ENCODE measurements around the gene OXCT2. TPM values are rescaled to one million over a fixed set of nuclear protein-coding genes. Genes with fewer than 3 reads are reported as not detected.

Gene OXCT2
- total RNA-seq, 6 donors from 2014 or later, result 0.46 to 2.8 (median 0.94) TPM; not detected in 2

DNA sequence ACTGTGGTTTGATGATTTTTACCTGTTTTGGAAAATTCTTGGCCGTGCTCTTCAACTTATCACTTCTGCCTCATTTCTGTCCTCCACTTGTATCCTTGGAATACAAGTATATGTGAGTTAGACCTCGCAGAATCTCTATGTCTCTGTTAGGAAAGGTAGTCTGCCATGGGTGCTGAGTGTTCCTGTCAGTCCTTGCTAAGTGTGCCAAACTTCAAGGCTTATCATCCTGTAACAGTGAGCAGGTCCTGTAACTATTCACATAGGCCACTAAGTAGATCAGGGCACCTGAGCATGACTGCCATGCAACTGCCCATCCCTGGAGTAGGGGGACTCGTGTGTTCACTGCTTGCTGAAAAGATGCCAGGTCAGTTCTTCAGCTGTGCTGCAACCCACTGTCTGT, 41.8 kb upstream of the OXCT2 start:
- Histone ChIP-seq H3K4me3 (no peak overlapping the region), H3K4me1 (peaks cover 0 to 6% (median 0%) of the 10 kb centered on the region in 4 donors), H3K27me3 (no peaks in the 10 kb centered on the region), H3K36me3 (no peaks in the 10 kb centered on the region), H3K27ac (no peak overlapping the region), H3K9me3 (no peaks in the 10 kb centered on the region)
- no peak for DNase-seq
- TF ChIP-seq, protein P1, sequence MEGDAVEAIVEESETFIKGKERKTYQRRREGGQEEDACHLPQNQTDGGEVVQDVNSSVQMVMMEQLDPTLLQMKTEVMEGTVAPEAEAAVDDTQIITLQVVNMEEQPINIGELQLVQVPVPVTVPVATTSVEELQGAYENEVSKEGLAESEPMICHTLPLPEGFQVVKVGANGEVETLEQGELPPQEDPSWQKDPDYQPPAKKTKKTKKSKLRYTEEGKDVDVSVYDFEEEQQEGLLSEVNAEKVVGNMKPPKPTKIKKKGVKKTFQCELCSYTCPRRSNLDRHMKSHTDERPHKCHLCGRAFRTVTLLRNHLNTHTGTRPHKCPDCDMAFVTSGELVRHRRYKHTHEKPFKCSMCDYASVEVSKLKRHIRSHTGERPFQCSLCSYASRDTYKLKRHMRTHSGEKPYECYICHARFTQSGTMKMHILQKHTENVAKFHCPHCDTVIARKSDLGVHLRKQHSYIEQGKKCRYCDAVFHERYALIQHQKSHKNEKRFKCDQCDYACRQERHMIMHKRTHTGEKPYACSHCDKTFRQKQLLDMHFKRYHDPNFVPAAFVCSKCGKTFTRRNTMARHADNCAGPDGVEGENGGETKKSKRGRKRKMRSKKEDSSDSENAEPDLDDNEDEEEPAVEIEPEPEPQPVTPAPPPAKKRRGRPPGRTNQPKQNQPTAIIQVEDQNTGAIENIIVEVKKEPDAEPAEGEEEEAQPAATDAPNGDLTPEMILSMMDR (IDR thresholded peaks at IDR 0.05), result no peak
- no peak for TF ChIP-seq POLR2AphosphoS5 (IDR thresholded peaks at IDR 0.05)
- TF ChIP-seq POLR2A (IDR thresholded peaks at IDR 0.05), result no peak
- TF ChIP-seq EP300 (IDR thresholded peaks at IDR 0.05), result no peak
- WGBS, 2 donors, result 68 to 91% methylated on average over 3 of the region's 3 CpGs
- no peak for ATAC-seq (ENCODE audit: low FRiP score in 2 of 2)

- TF ChIP-seq, protein P1 (IDR thresholded peaks at IDR 0.05), result no peak
- TF ChIP-seq POLR2AphosphoS5 (IDR thresholded peaks at IDR 0.05) (no peak), EP300 (IDR thresholded peaks at IDR 0.05) (no peak), POLR2A (IDR thresholded peaks at IDR 0.05) (no peak)
- ATAC-seq (ENCODE audit: low FRiP score in 2 of 2), result no peak
- Histone ChIP-seq H3K9me3 (no peaks in the 10 kb centered on the region), H3K27ac (no peak overlapping the region), H3K4me3 (no peak overlapping the region), H3K27me3 (no peaks in the 10 kb centered on the region), H3K4me1 (no peaks in the 10 kb centered on the region), H3K36me3 (no peaks in the 10 kb centered on the region)
- DNase-seq, result no peak
- WGBS, 2 donors, result 75 to 84% methylated on average over 6 to 8 of the region's 8 CpGs
These were observed 37.8 kb upstream of the OXCT2 start for GRCh38 chr1:39808784-39809517.

GRCh38 chr1:39805385-39805784, 34.2 kb upstream of the OXCT2 start:
- DNase-seq, result no peak
- Histone ChIP-seq H3K36me3 (no peaks in the 10 kb centered on the region), H3K9me3 (no peaks in the 10 kb centered on the region), H3K4me1 (no peaks in the 10 kb centered on the region), H3K27ac (no peak overlapping the region), H3K4me3 (no peak overlapping the region), H3K27me3 (no peaks in the 10 kb centered on the region)
- 75 to 94% methylated on average over 2 of the region's 2 CpGs for WGBS, 2 donors
- no peak for ATAC-seq (ENCODE audit: low FRiP score in 2 of 2)
- TF ChIP-seq POLR2A (IDR thresholded peaks at IDR 0.05) (no peak), POLR2AphosphoS5 (IDR thresholded peaks at IDR 0.05) (no peak), EP300 (IDR thresholded peaks at IDR 0.05) (no peak)
- TF ChIP-seq, protein P1 (IDR thresholded peaks at IDR 0.05), result no peak

GRCh38 chr1:39802496-39803260, 31.5 kb upstream of the OXCT2 start:
- ATAC-seq (ENCODE audit: low FRiP score in 2 of 2), result no peak
- no peak for DNase-seq
- Histone ChIP-seq H3K36me3 (no peaks in the 10 kb centered on the region), H3K9me3 (no peaks in the 10 kb centered on the region), H3K27me3 (no peaks in the 10 kb centered on the region), H3K4me1 (peaks cover 0 to 14% (median 0%) of the 10 kb centered on the region in 4 donors), H3K4me3 (no peak overlapping the region), H3K27ac (no peak overlapping the region)
- 71 to 82% methylated on average over 14 of the region's 14 CpGs for WGBS, 2 donors
- TF ChIP-seq POLR2AphosphoS5 (IDR thresholded peaks at IDR 0.05), result no peak
- no peak for TF ChIP-seq POLR2A (IDR thresholded peaks at IDR 0.05)
- TF ChIP-seq, protein P1 (IDR thresholded peaks at IDR 0.05), result no peak
- TF ChIP-seq EP300 (IDR thresholded peaks at IDR 0.05), result no peak
